Adrenal gland (tissue), 5 donors: ENCODE measurements around the gene AKR1C3.

Source experiments
- CTCF ChIP-seq, 6 experiments: fragments of 450-650 bp in 4 of 6; fragments of 200-600 bp in 2 of 6; sonication (generic) in 1 of 6; IDR thresholded peaks; 1 replicate in 5 of 6; 2 replicates in 1 of 6; pipeline versions ENCODE4 v1.5.1 to v1.8.0; 2016 to 2021; ENCODE audit warnings: antibody characterized with exemption in 6 of 6, mild to moderate bottlenecking in 2 of 6, moderate library complexity in 1 of 6
- POLR2A ChIP-seq, 2 donors: fragments of 450-650 bp; IDR thresholded peaks; one replicate each; pipeline ENCODE4 v1.6.1; 2017; ENCODE audit warnings: antibody characterized with exemption in 2 of 2, mild to moderate bottlenecking in 2 of 2, moderate library complexity in 1 of 2
- donor health status: DM: no; HTN: no; CAD: no.

DNA sequence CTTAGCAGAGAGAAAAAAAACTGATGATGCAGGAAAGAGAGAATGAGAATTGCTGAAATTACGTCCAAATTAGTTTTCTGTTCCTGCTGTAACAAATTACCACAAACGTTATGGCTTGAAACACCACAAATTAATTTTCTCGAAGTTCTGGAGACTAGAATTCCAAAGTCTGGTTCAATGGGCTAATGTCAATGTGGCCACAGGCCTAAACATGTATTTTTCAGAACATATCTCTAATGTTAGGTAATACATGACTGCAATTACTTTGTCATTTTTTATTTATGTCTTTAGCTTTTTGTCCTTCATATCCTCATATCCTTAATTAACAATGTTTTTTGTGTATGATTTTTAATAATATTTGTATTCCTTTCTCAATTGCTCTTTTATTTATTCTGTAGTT lies 3.0 kb upstream of the AKR1C3 start:
- TF ChIP-seq CTCF (IDR thresholded peaks at IDR 0.05) (no peak), POLR2A (IDR thresholded peaks at IDR 0.05) (no peak)
